ENCODE data around the gene CHMP1A.
"Not testable (repeated sequence)": the region's sequence is repeated elsewhere in the genome, so short reads cannot be mapped to it uniquely, and the experiment has no call there.

CHMP1A gene

GRCh38 chr16:89657442-89658220 lies at the start of gene CHMP1A, which contains the start of gene SPATA33:
Gene CHMP1A (minus strand): TSS chr16:89657708. CDS start chr16:89657588, 120 bp downstream.
Gene SPATA33 (plus strand): TSS chr16:89657836. CDS start chr16:89657912, 76 bp downstream.
- peak; percentile 87 for DNase-seq

- no peak for DNase-seq
Observed at GRCh38 chr16:89706518-89707260, 49.2 kb upstream of the CHMP1A start.

DNA sequence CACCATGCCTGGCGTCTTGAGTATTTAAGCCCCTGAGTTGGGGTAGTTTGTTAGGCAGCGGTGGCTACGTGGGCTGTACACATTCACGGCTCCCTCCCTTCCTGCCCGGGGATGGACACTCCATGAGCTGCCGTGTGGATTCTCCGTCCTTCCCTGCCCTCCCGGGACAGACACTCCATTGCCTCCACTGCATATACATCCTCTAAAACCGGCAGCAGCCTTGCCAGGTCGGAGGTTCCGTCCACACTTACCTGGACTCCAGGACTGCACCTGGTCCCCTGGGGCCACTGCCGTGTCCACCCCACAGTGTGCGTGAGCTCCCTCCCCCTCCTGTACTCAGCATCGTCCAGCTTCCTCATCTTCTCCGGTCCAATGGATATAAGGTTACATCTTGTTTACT lies 47.5 kb upstream of the CHMP1A start:
- DNase-seq = no peak

DNA sequence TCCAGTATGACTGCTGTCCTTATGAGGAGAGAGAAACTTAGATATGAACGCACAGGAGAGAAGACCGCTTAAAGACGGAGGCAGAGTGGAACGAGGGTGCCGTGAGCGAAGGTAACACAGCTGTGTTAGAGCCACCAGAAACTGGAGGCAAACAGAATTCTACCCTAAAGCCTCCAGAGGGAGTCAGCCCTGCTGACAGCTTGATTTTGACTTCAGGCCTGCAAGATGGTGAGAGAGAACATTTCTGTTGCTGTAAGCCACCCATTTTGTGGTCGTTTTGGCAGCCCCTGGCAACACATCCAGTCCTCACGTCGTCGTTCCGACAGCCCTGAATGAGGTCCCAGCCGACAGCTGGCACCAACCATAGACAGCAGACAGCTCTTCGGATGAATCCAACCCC lies 46.8 kb upstream of the CHMP1A start:
- no peak for DNase-seq

DNA sequence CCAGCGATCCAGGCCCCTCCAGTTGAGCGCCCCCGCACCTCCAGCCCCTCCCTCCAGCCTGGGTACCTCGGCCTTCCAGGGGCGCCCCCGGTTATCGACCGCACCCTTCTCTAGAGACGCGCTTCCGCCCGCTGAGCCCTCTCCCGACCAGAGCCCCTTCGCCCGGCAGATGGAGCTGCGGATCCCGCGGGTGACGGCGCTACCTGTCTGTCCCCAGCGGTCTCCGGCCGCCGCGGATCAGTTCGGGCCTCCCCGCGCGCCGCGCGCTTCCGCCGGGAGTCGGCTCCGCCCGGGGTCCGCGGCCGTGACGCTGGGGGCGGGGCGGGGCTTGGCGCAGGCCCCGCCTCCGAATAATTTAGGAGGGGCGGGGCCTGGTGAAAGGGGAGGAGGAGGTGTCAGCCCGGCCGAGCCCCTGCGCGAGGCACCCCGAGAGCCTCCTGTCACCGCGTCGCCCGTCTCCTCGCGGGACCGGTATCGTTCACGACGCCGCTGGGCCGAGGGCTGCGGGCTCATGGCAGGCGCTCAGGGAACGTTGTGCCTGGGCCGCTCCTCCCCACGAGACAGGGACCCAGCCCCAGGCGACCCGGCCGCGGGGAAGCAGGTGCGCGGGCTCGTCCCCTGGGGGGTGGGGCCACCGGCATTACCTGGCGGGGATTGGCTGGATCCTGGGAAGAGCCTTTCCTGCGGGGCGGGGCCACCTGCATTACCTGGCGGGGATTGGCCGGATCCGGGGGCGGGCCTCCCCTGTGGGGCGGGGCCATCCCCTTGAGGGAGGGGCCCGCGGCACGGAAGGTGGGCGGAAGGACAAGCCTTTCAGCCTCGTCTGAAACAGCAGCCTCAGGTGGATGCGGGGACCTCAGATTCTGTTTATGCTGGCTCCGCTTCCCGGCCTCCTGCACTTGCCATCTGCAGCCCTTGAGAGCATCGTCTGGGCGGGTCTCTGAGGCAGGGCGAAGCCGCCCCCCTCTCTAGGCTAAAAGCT lies 44.2 kb upstream of the CHMP1A start, which contains the start of gene SPATA2L:
Gene SPATA2L, minus strand, starts transcription at position 281 of the 982 bp plus-strand sequence. CDS start 473 bp downstream, outside the sequence.
- DNase-seq = peak; percentile 97

DNA sequence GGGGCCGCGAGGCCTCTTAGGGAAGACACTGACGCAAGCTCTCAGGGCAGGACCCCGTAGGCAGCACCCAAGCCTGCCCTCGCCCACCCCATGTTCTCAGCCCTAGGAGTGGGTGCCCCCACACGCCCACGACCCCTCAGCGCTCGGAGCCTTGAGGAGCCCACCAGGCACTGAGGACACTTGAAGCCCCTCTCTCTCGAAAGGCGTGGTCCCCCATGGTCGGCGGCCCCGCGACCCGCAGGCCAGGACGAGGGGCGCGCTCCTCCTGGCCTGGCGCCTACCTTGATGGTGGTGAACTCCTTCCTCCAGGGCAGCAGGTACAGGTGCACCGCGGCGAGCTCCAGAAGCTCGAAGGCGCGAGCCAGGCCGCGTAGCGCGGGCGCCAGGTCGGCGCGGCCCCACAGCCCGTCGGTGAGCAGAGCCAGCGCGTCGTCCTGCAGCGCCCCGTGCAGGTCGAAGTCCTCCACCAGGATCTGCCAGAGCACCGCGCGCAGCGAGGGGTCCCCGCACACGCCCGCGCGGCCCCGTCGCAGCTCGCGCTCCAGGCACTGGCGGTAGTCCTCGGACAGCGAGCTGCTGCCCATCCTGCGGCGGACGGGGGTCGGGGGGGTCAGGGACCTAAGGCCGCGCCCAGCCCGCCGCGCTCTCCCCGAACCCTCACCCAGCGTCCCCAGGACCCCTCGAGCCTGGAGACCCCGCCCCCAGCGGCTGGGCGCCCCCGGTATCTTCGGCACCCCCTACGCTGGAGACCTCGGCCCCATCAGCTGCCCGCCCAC lies 43.3 kb upstream of the CHMP1A start:
- peak; percentile 40 for DNase-seq

DNA sequence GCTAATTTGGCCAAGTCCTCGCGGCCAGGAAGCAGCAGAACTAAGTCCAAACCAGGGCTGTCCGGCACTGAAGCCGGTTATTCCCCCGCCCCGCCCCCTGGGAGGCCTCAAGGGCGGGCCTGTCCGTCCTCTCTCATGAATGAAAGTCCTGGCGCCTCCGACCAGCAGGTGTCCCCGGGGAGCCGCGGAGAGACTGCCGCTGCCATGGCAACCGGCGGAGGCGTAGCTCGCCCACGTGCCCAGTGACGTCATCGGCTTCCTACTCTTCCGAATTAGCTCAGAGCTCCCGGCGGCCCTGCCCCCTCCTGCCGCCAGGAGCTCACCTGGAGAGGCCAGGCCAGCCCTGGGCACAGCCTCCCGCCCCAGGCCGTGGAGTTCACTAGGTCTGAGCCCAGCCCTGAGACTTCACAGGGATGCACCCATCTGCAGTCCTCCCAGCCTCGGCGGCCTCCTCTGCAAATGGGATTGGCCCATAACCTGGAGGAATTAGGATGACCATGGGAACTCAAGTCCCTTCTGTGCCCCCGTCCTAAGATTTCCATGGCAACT lies 42.7 kb upstream of the CHMP1A start:
- DNase-seq = peak; percentile 94

- not testable (repeated sequence) for DNase-seq
Observed at GRCh38 chr16:89699629-89700099, 42.2 kb upstream of the CHMP1A start.

GRCh38 chr16:89698717-89699116 lies 41.2 kb upstream of the CHMP1A start:
- not testable (repeated sequence) for DNase-seq

- DNase-seq = no peak
Observed at GRCh38 chr16:89697616-89698331, 40.3 kb upstream of the CHMP1A start.

DNA sequence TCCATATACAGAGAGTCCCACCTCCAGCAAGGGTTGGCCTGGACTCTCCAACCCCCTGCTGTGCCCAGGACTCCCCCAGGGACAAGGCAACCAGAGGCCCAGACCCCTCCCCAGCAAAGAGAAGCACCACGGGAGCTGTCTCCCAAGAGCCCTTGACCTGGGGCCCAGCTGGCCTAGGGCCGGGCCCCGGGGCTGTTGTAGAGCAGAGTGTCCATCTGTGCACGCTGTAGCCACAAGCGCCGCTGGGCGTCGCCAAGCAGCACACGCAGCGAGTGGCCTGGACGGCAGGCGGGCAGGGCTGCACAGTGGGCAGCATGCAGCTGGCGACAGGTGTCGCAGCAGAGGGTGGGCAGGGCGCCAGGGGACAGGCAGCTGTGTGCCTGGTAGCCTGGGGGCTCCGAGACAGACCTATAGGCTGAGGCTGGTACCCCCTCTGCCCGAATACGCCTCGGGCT lies 39.7 kb upstream of the CHMP1A start:
- no peak for DNase-seq

DNA sequence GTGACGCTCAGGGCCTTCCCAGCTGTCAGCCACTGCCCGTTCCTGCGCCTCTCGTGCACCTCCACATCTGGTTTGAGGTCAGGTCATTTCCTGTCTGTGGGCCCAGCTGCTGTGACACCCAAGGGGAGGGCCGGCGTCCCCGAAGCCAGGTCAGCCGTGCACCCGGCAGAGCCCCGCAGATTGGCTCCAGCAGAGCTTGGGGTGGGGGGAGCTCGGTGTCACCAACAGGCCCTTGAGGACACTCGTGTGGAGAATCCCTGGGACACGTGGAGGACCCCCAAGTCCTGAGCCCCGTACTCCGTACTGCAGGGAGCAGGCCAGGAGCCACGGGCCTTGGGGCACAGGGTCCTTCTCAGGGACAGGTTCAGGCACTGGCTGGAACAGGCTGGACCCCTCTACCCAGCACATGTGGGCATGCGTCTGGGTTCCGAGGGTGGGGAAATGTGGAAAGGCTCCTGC lies 39.2 kb upstream of the CHMP1A start:
- no peak for DNase-seq

DNA sequence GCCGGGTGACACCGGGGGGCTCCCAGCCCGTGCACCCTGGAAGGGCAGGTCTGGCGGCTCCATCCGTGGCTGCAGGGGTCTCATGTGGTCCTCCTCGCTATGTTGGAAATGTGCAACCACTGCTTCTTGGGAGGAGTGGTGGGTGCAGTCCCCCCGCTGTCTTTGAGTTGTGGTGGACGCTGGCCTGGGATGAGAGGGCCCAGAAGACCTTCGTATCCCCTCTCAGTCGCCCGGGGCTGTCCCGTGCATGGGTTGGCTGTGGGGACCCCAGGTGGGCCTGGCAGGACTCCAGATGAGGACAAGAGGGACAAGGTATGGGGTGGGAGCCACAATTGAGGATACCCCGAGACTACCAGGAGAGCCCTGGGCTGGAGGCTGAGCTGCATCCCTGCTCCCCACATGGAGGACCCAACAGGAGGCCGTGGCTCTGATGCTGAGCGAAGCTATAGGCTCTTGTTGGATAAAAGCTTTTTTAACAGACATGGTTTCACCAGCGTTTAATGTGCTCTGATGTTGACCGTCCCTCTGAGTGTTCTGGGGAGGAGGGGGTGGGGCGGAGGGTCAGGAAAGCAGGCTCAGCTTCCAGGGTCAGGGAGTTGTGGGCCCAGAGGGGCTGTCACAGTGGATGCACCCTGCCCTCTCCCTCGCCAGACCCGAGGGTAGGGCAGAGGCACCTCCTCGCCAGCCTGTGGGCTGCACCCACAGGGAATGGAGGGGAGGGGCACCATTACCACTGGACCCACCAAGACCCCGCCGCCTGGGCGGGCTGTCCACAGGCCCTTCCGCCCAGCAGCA lies 38.6 kb upstream of the CHMP1A start:
- no peak for DNase-seq

GRCh38 chr16:89695086-89695874 lies 37.8 kb upstream of the CHMP1A start:
- no peak for DNase-seq

- not testable (repeated sequence) for DNase-seq
Observed at GRCh38 chr16:89694784-89695085, 37.2 kb upstream of the CHMP1A start.

GRCh38 chr16:89693931-89694783 lies 36.6 kb upstream of the CHMP1A start:
- no peak for DNase-seq

DNA sequence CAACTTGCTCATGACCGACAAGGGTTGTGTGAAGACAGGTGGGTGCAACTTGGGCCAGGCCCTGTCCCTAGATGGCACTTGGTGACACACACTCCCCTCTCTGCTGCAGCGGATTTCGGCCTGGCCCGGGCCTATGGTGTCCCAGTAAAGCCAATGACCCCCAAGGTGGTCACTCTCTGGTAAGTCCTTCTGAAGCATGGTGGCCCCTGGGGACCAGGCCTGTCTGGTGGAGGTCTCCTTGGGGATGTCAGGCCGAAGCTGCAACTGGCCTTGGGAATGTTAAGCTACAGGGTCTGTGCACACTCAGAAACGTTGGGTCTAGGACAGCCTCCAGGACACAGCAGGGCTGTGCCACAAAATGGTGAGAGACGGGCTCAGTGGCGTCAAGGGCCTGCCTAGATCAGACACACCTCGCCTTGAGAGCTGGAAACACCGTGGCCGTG lies 35.8 kb upstream of the CHMP1A start:
- no peak for DNase-seq
